Panc1 (cell line): ENCODE results near the gene SDC1. TPM values are rescaled to one million over a fixed set of nuclear protein-coding genes. Genes with fewer than 3 reads are reported as not detected.

Experiments used
- ATAC-seq: fragments of 200-7000 bp; cut with Tn5 transposase; 2 replicates; pipeline ENCODE4 v1.9.1; 2020; ENCODE audit warnings: mild to moderate bottlenecking, moderate library complexity
- BruUV-seq: library from RNA; stranded (reverse); fragments of 400-500 nt; replicated peaks from 2 replicates; lab custom pipeline; 2021; lab: Mats Ljungman, UMichigan
- CTCF ChIA-PET: fragments of 300-600 bp; sonication (Branson Sonifier 250); formaldehyde crosslinking; loops from one replicate; lab custom pipeline; 2022; ENCODE audit warnings: antibody characterized with exemption; lab: Charles Lee
- POLR2A ChIA-PET: fragments of 300-600 bp; sonication (Branson Sonifier 250); formaldehyde crosslinking; loops from one replicate; lab custom pipeline; 2022; ENCODE audit warnings: antibody characterized with exemption; lab: Charles Lee
- DNase-seq: peaks from one replicate; pipeline ENCODE4 v3.0.0-alpha.2; 2010; ENCODE audit warnings: low read depth, low spot score
- H3K27ac ChIP-seq: 2 replicates; pipeline ENCODE4 v1.5.1; 2011; ENCODE audit warnings: mild to moderate bottlenecking, low read length, inconsistent platforms
- H3K27me3 ChIP-seq: fragments of 200-500 bp; sonication (Bioruptor generic); 2 replicates; pipeline ENCODE4 v1.6.0; 2014; ENCODE audit warnings: low read length, inconsistent platforms; ENCODE audit not compliant: control insufficient read depth, insufficient read depth
- H3K36me3 ChIP-seq: fragments of 200-500 bp; sonication (Bioruptor generic); 2 replicates; pipeline ENCODE4 v1.5.1; 2014; ENCODE audit warnings: inconsistent platforms, mild to moderate bottlenecking, low read length, moderate library complexity; ENCODE audit not compliant: control insufficient read depth, insufficient read depth
- H3K4me1 ChIP-seq: 2 replicates; pipeline ENCODE4 v1.5.1; 2011; ENCODE audit warnings: inconsistent platforms, mild to moderate bottlenecking, low read length, moderate library complexity; ENCODE audit not compliant: control insufficient read depth, insufficient read depth
- H3K4me3 ChIP-seq, 2 experiments: 2 replicates each; pipeline ENCODE4 v1.5.1; 2011 to 2012; ENCODE audit warnings: low read depth in 2 of 2, low read length in 2 of 2, mild to moderate bottlenecking in 2 of 2, inconsistent platforms in 1 of 2, moderate library complexity in 1 of 2
- H3K9me3 ChIP-seq: fragments of 200-500 bp; sonication (Bioruptor generic); 2 replicates; pipeline ENCODE4 v1.5.1; 2014; ENCODE audit warnings: low read depth, mild to moderate bottlenecking, inconsistent platforms, low read length, moderate library complexity; ENCODE audit not compliant: control insufficient read depth, insufficient read depth
- POLR2AphosphoS5 ChIP-seq: IDR thresholded peaks from 2 replicates; pipeline ENCODE4 v1.6.1; 2012; ENCODE audit warnings: mild to moderate bottlenecking, low read depth, low read length, moderate library complexity
- REST ChIP-seq, 2 experiments: IDR thresholded peaks; 2 replicates each; pipeline ENCODE4 v1.6.1; 2011 to 2012; ENCODE audit warnings: low read depth in 2 of 2, control low read depth in 1 of 2, low read length in 1 of 2, mild to moderate bottlenecking in 1 of 2, moderate library complexity in 1 of 2; ENCODE audit not compliant: insufficient read depth in 1 of 2
- SIN3A ChIP-seq: IDR thresholded peaks from 2 replicates; pipeline ENCODE4 v1.6.1; 2012; ENCODE audit warnings: low read depth, mild to moderate bottlenecking, low read length, moderate library complexity, borderline replicate concordance; ENCODE audit not compliant: insufficient read depth
- TCF7L2 ChIP-seq: IDR thresholded peaks from 2 replicates; pipeline ENCODE4 v1.6.1; 2011; ENCODE audit warnings: mild to moderate bottlenecking, low read depth, low read length, inconsistent platforms
- in situ Hi-C: cut with HindIII; loops from 2 replicates; pipeline ENCODE4 v1.10.0; 2016; ENCODE audit warnings: low sequenced_read_pairs, low pct_unique_long_range_greater_than_20kb
- intact Hi-C: fragments of 100-400 bp; cut with micrococcal nuclease; formaldehyde crosslinking; loops from one replicate; pipeline ENCODE4 v1.10.0; 2022; ENCODE audit not compliant: unreplicated experiment
- total RNA-seq: library from RNA; stranded (reverse); gene quantifications from one replicate; pipeline ENCODE4 v1.2.1, GENCODE V29; 2021; ENCODE audit not compliant: unreplicated experiment
- TF ChIP-seq, protein P1 (sequence below): fragments of 450-650 bp; IDR thresholded peaks from 2 replicates; pipeline ENCODE4 v1.5.1; 2017; ENCODE audit warnings: mild to moderate bottlenecking

Gene SDC1
- total RNA-seq, 1 experiment from 2014 or later = 93.0 TPM

GRCh38 chr2:20232837-20233207 is 7.9 kb upstream of the SDC1 start:
- in situ Hi-C loops (no loop called here), intact Hi-C loops (no loop called here)
- Histone ChIP-seq H3K27me3 (no peaks in the 10 kb centered on the region), H3K27ac (no peak overlapping the region), H3K4me1 (peaks cover 3% of the 10 kb centered on the region; the same call in 1 of the 2 replicates), H3K9me3 (no peaks in the 10 kb centered on the region), H3K36me3 (no peaks in the 10 kb centered on the region), H3K4me3 (no peak overlapping the region)
- BruUV-seq = no TSS peak
- DNase-seq (no peak), ATAC-seq (no peak)
- TF ChIP-seq TCF7L2 = no peak
- no peak for TF ChIP-seq REST (IDR thresholded peaks at IDR 0.05; ENCODE audit: insufficient read depth in 1 of 2, low read depth in 2 of 2, low read length in 1 of 2)
- TF ChIP-seq POLR2AphosphoS5 = no peak
- TF ChIP-seq SIN3A = no peak
- TF ChIP-seq, protein P1, sequence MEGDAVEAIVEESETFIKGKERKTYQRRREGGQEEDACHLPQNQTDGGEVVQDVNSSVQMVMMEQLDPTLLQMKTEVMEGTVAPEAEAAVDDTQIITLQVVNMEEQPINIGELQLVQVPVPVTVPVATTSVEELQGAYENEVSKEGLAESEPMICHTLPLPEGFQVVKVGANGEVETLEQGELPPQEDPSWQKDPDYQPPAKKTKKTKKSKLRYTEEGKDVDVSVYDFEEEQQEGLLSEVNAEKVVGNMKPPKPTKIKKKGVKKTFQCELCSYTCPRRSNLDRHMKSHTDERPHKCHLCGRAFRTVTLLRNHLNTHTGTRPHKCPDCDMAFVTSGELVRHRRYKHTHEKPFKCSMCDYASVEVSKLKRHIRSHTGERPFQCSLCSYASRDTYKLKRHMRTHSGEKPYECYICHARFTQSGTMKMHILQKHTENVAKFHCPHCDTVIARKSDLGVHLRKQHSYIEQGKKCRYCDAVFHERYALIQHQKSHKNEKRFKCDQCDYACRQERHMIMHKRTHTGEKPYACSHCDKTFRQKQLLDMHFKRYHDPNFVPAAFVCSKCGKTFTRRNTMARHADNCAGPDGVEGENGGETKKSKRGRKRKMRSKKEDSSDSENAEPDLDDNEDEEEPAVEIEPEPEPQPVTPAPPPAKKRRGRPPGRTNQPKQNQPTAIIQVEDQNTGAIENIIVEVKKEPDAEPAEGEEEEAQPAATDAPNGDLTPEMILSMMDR = no peak
- ChIA-PET POLR2A (no interaction called here), CTCF (interaction anchor here (0.8 kb wide), 1 partner anchor 96 kb away, joined by 11 read pairs; no protein-coding TSS in a partner anchor)

GRCh38 chr2:20231598-20232026 is 6.7 kb upstream of the SDC1 start:
- intact Hi-C loops = no loop called here

More at GRCh38 chr2:20231598-20232026, 6.7 kb upstream of the SDC1 start:
- CTCF ChIA-PET = interaction anchor here (0.6 kb wide), 1 partner anchor 347 kb away, joined by 3 read pairs; no protein-coding TSS in a partner anchor
- DNase-seq = peak; percentile 96
- TF ChIP-seq REST (IDR thresholded peaks at IDR 0.05; ENCODE audit: insufficient read depth in 1 of 2, low read depth in 2 of 2, low read length in 1 of 2) (no peak), SIN3A (no peak), POLR2AphosphoS5 (no peak), TCF7L2 (no peak)
- TF ChIP-seq, protein P1 = no peak
- in situ Hi-C loops = no loop called here
- BruUV-seq = no TSS peak
- Histone ChIP-seq H3K36me3 (no peaks in the 10 kb centered on the region), H3K4me3 (peak overlapping the region in 1 of 2 experiments; percentile 26; a peak in 2 of 4 replicates), H3K27me3 (no peaks in the 10 kb centered on the region), H3K4me1 (peaks cover 3% of the 10 kb centered on the region; the same call in 1 of the 2 replicates), H3K9me3 (no peaks in the 10 kb centered on the region), H3K27ac (no peak overlapping the region)
- peak; percentile 84 for ATAC-seq
- POLR2A ChIA-PET = no interaction called here
